Neural cell (in vitro differentiated cells): ENCODE results near the gene HAUS3. TPM values are rescaled to one million over a fixed set of nuclear protein-coding genes. Genes with fewer than 3 reads are reported as not detected.
"Not testable (repeated sequence)": the region's sequence is repeated elsewhere in the genome, so short reads cannot be mapped to it uniquely, and the experiment has no call there.

Experiments used
- H2AFZ ChIP-seq: fragments of 200-600, 300-800 bp; sonication (generic), shearing (Covaris generic); 2 replicates; pipeline ENCODE4 v1.6.0; 2014; ENCODE audit warnings: low read depth, mild to moderate bottlenecking, antibody characterized with exemption, low read length, moderate library complexity
- H3F3A ChIP-seq: fragments of 200-600 bp; shearing (Covaris generic); 2 replicates; pipeline ENCODE4 v1.6.1; 2016; ENCODE audit warnings: mild to moderate bottlenecking, moderate library complexity, mixed read lengths, antibody characterized with exemption, low read length; ENCODE audit not compliant: insufficient read depth, poor library complexity, severe bottlenecking
- H3K27ac ChIP-seq: fragments of 200-600, 300-800 bp; sonication (generic), shearing (Covaris generic); 2 replicates; pipeline ENCODE4 v1.5.1; 2014; ENCODE audit warnings: mild to moderate bottlenecking, low read length, moderate library complexity
- H3K27me3 ChIP-seq: fragments of 300-800, 200-600 bp; sonication (generic), shearing (Covaris generic); 2 replicates; pipeline ENCODE4 v1.6.0; 2014; ENCODE audit warnings: mild to moderate bottlenecking, low read depth, low read length, moderate library complexity; ENCODE audit not compliant: insufficient read depth
- H3K36me3 ChIP-seq: fragments of 300-800, 200-600 bp; sonication (generic), shearing (Covaris generic); 2 replicates; pipeline ENCODE4 v1.5.1; 2014; ENCODE audit warnings: mild to moderate bottlenecking, antibody characterized with exemption, low read length, moderate library complexity; ENCODE audit not compliant: insufficient read depth
- H3K4me2 ChIP-seq: fragments of 300-800, 200-600 bp; sonication (generic), shearing (Covaris generic); 2 replicates; pipeline ENCODE4 v1.6.0; 2014; ENCODE audit warnings: mild to moderate bottlenecking, low read length
- H3K4me3 ChIP-seq: fragments of 300-800, 200-600 bp; sonication (generic), shearing (Covaris generic); 2 replicates; pipeline ENCODE4 v1.5.1; 2014; ENCODE audit warnings: mild to moderate bottlenecking, low read length, moderate library complexity
- H3K79me2 ChIP-seq: fragments of 200-600 bp; shearing (Covaris generic); replicated peaks from 2 replicates; pipeline ENCODE4 v1.6.0; 2014; ENCODE audit warnings: mild to moderate bottlenecking, low read length, moderate library complexity; ENCODE audit not compliant: insufficient read depth
- H3K9ac ChIP-seq: fragments of 300-800, 200-600 bp; sonication (generic), shearing (Covaris generic); 2 replicates; pipeline ENCODE4 v1.6.1; 2016; ENCODE audit warnings: mild to moderate bottlenecking, low read length, mixed read lengths
- H3K9me2 ChIP-seq: fragments of 200-600 bp; shearing (Covaris generic); 2 replicates; pipeline ENCODE4 v1.6.1; 2016; ENCODE audit warnings: mild to moderate bottlenecking, low read length, mixed read lengths; ENCODE audit not compliant: insufficient read depth
- H3K9me3 ChIP-seq: fragments of 200-600, 300-800 bp; sonication (generic), shearing (Covaris generic); 2 replicates; pipeline ENCODE4 v1.6.1; 2016; ENCODE audit warnings: mild to moderate bottlenecking, mixed run types, low read length, moderate library complexity, mixed read lengths
- H4K20me1 ChIP-seq: fragments of 200-600 bp; shearing (Covaris generic); 2 replicates; pipeline ENCODE4 v1.6.1; 2016; ENCODE audit warnings: mild to moderate bottlenecking, mixed run types; ENCODE audit not compliant: insufficient read depth
- CTCF ChIP-seq: fragments of 450-650 bp; IDR thresholded peaks from 2 replicates; pipeline ENCODE4 v1.5.1; 2014; ENCODE audit warnings: antibody characterized with exemption, mild to moderate bottlenecking, moderate library complexity; ENCODE audit not compliant: poor library complexity, severe bottlenecking
- EP300 ChIP-seq: fragments of 450-650 bp; conservative IDR thresholded peaks from 2 replicates; pipeline ENCODE4 v1.6.1; 2014; ENCODE audit warnings: antibody characterized with exemption, mild to moderate bottlenecking, moderate library complexity; ENCODE audit not compliant: poor library complexity, severe bottlenecking
- EZH2 ChIP-seq: fragments of 200-600, 300-800 bp; shearing (Covaris generic), sonication (generic); IDR thresholded peaks from 2 replicates; pipeline ENCODE4 v1.6.1; 2014; ENCODE audit warnings: antibody characterized with exemption, low read length, borderline replicate concordance, mild to moderate bottlenecking; ENCODE audit not compliant: insufficient read depth, poor library complexity, severe bottlenecking
- MXI1 ChIP-seq: fragments of 450-650 bp; conservative IDR thresholded peaks from 2 replicates; pipeline ENCODE4 v1.6.1; 2014; ENCODE audit warnings: antibody characterized with exemption, mild to moderate bottlenecking; ENCODE audit not compliant: poor library complexity, severe bottlenecking
- POLR2AphosphoS5 ChIP-seq: IDR thresholded peaks from 2 replicates; pipeline ENCODE4 v1.6.1; 2012
- RAD21 ChIP-seq: fragments of 450-650 bp; conservative IDR thresholded peaks from 2 replicates; pipeline ENCODE4 v1.6.1; 2014; ENCODE audit warnings: antibody characterized with exemption, mild to moderate bottlenecking, moderate library complexity
- REST ChIP-seq: IDR thresholded peaks from 2 replicates; pipeline ENCODE4 v1.6.1; 2012; ENCODE audit warnings: borderline replicate concordance
- SMC3 ChIP-seq: fragments of 450-650 bp; conservative IDR thresholded peaks from 2 replicates; pipeline ENCODE4 v1.6.1; 2014; ENCODE audit warnings: antibody characterized with exemption, mild to moderate bottlenecking, moderate library complexity; ENCODE audit not compliant: poor library complexity
- TAF1 ChIP-seq: IDR thresholded peaks from 2 replicates; pipeline ENCODE4 v1.6.1; 2012; ENCODE audit warnings: low read depth
- polyA plus RNA-seq: library from polyadenylated mRNA; depleted of rRNA; stranded (reverse); fragments of >200 nt; gene quantifications from 2 replicates; pipeline ENCODE4 v1.2.3, GENCODE V29; 2014

HAUS3 gene
- polyA plus RNA-seq, 1 donor from 2014 or later = 34.2 TPM

GRCh38 chr4:2222838-2223237, 19.1 kb downstream of the HAUS3 start:
- no peak overlapping the region for H2AFZ ChIP-seq
- H3K27me3 ChIP-seq = no peaks in the 10 kb centered on the region
- H3K79me2 ChIP-seq = no peaks in the 10 kb centered on the region
- H3K9me3 ChIP-seq = no peaks in the 10 kb centered on the region
- H3F3A ChIP-seq = no peaks in the 10 kb centered on the region
- no peak overlapping the region for H3K4me3 ChIP-seq
- H3K9ac ChIP-seq = no peak overlapping the region
- H3K4me2 ChIP-seq = no peak overlapping the region
- no peaks in the 10 kb centered on the region for H3K9me2 ChIP-seq
- TF ChIP-seq EZH2 (no peak), EP300 (no peak), POLR2AphosphoS5 (no peak), RAD21 (no peak), SMC3 (no peak), TAF1 (no peak), CTCF (no peak), REST (no peak), MXI1 (no peak)
- no peaks in the 10 kb centered on the region for H4K20me1 ChIP-seq
- no peak overlapping the region for H3K27ac ChIP-seq
- H3K36me3 ChIP-seq = no peaks in the 10 kb centered on the region

DNA sequence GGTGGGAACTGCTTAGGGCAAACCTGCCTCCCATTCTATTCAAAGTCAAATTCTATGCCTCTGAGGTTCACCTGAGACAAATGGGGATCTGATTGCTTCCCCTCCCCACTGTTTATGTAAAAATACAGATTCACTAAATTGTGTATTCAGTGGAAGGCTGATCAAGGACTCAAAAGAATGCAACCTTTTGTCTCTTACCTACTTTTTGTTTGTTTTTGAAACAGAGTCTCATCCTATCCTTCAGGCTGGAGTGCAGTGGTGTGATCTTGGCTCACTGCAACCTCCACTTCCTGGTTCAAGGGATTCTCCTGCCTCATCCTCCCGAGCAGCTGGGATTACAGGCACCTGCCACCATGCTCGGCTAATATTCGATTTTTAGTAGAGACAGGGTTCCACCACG, 20.5 kb downstream of the HAUS3 start:
- not testable (repeated sequence) for H3K4me3 ChIP-seq, H3K9ac ChIP-seq, H3K36me3 ChIP-seq, H4K20me1 ChIP-seq, H2AFZ ChIP-seq, H3K9me2 ChIP-seq, H3F3A ChIP-seq, H3K9me3 ChIP-seq, H3K79me2 ChIP-seq, H3K4me2 ChIP-seq, H3K27me3 ChIP-seq, H3K27ac ChIP-seq

GRCh38 chr4:2220016-2220630, 21.8 kb downstream of the HAUS3 start:
- H4K20me1 ChIP-seq = no peaks in the 10 kb centered on the region
- H3K9me2 ChIP-seq = no peaks in the 10 kb centered on the region
- no peak overlapping the region for H3K9ac ChIP-seq
- no peaks in the 10 kb centered on the region for H3K27me3 ChIP-seq
- no peaks in the 10 kb centered on the region for H3K79me2 ChIP-seq
- no peaks in the 10 kb centered on the region for H3K9me3 ChIP-seq
- no peak overlapping the region for H3K4me2 ChIP-seq
- H3K36me3 ChIP-seq = no peaks in the 10 kb centered on the region
- H3F3A ChIP-seq = no peaks in the 10 kb centered on the region
- no peak overlapping the region for H2AFZ ChIP-seq
- no peak overlapping the region for H3K27ac ChIP-seq
- no peak overlapping the region for H3K4me3 ChIP-seq
- no peak for TF ChIP-seq EP300
- TF ChIP-seq SMC3 = peak; percentile 83
- TF ChIP-seq CTCF = peak; percentile 87
- no peak for TF ChIP-seq TAF1
- no peak for TF ChIP-seq REST
- no peak for TF ChIP-seq EZH2
- peak; percentile 88 for TF ChIP-seq RAD21
